ENCODE results near the gene EFCAB12.

DNA sequence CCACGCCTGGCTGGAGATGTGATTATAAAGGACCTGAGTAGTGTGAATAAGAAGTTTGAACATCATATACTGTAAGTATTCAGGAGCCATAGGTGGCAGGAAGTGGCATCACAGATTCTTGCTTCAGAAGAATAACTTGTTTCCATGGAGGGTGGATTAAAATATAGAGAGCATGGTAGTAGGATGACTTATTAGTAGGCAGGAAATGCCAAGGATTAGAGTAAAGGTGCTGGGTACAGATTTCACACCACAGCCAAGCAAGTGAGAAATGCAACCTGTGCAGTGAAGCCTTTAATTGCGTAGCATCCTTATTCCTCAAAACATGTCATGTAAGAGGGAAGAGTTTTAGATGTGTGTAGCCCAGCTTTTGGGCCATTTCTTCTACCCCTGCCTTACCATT, 42.4 kb upstream of the EFCAB12 start:
- TF ChIP-seq POLR2A (IDR thresholded peaks at IDR 0.05), result no peak
- TF ChIP-seq, protein P1, sequence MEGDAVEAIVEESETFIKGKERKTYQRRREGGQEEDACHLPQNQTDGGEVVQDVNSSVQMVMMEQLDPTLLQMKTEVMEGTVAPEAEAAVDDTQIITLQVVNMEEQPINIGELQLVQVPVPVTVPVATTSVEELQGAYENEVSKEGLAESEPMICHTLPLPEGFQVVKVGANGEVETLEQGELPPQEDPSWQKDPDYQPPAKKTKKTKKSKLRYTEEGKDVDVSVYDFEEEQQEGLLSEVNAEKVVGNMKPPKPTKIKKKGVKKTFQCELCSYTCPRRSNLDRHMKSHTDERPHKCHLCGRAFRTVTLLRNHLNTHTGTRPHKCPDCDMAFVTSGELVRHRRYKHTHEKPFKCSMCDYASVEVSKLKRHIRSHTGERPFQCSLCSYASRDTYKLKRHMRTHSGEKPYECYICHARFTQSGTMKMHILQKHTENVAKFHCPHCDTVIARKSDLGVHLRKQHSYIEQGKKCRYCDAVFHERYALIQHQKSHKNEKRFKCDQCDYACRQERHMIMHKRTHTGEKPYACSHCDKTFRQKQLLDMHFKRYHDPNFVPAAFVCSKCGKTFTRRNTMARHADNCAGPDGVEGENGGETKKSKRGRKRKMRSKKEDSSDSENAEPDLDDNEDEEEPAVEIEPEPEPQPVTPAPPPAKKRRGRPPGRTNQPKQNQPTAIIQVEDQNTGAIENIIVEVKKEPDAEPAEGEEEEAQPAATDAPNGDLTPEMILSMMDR (IDR thresholded peaks at IDR 0.05), result no peak
